Measurements from ENCODE around the gene XXYLT1. TPM values are rescaled to one million over a fixed set of nuclear protein-coding genes. Genes with fewer than 3 reads are reported as not detected.
A peak's percentile ranks its signal among the peaks of the same experiment; 100 is the strongest.

XXYLT1 gene
- total and polyA plus RNA-seq, 3 experiments from 2014 or later, result 7.9 to 10.5 (median 8.3) TPM

GRCh38 chr3:195271410-195272243 is 668 bp upstream of the XXYLT1 start:
- peak; percentile 81 to 88 (median 82) for DNase-seq
- Mint-ChIP-seq H3K36me3 (peaks cover 0 to 7% (median 0%) of the 10 kb centered on the region in 3 donors), H3K4me1 (peaks cover 19 to 25% (median 25%) of the 10 kb centered on the region in 3 donors), H3K9me3 (no peaks in the 10 kb centered on the region), H3K27ac (peak overlapping the region; percentile 51 to 95 (median 78)), H3K27me3 (no peaks in the 10 kb centered on the region), H3K4me3 (peak overlapping the region; percentile 85 to 95 (median 88))
- Histone ChIP-seq H3K4me1 (ENCODE audit: insufficient read depth, low read length) (peaks cover 18% of the 10 kb centered on the region), H3K36me3 (ENCODE audit: insufficient read depth, low read length) (no peaks in the 10 kb centered on the region), H3K27ac (ENCODE audit: low read depth, low read length) (peak overlapping the region; percentile 68), H3K4me3 (ENCODE audit: low read length) (peak overlapping the region; percentile 85), H3K9me3 (ENCODE audit: low read length) (no peaks in the 10 kb centered on the region), H3K27me3 (ENCODE audit: insufficient read depth, low read length, poor library complexity, severe bottlenecking) (no peaks in the 10 kb centered on the region)
- ChIA-PET CTCF (interaction anchor here (0.6 to 3.5 kb wide), 48 partner anchors 10 to 705 kb away, joined by 3 to 69 read pairs (median 5); partner anchors contain the start of genes ACAP2, LSG1, PPP1R2 and TNK2), POLR2A (interaction anchor here (0.7 to 2.0 kb wide), 7 partner anchors 12 to 599 kb away, joined by 3 to 10 read pairs (median 4); partner anchors contain the start of genes ACAP2, LSG1 and PPP1R2)

GRCh38 chr3:195270079-195270816 is 711 bp downstream of the XXYLT1 start:
- Histone ChIP-seq H3K4me1 (ENCODE audit: insufficient read depth, low read length) (peaks cover 18% of the 10 kb centered on the region), H3K36me3 (ENCODE audit: insufficient read depth, low read length) (no peaks in the 10 kb centered on the region), H3K9me3 (ENCODE audit: low read length) (no peaks in the 10 kb centered on the region), H3K4me3 (ENCODE audit: low read length) (peak overlapping the region; percentile 85), H3K27me3 (ENCODE audit: insufficient read depth, low read length, poor library complexity, severe bottlenecking) (no peaks in the 10 kb centered on the region), H3K27ac (ENCODE audit: low read depth, low read length) (peak overlapping the region; percentile 68)
- H3K4me3 Mint-ChIP-seq, result peak overlapping the region; percentile 84 to 96 (median 88)
- ChIA-PET POLR2A (interaction anchor here (0.5 to 2.0 kb wide), 7 partner anchors 84 to 583 kb away, joined by 3 to 9 read pairs (median 4); partner anchors contain the start of genes ACAP2 and PPP1R2), CTCF (interaction anchor here (0.6 to 3.5 kb wide), 28 partner anchors 8 to 638 kb away, joined by 3 to 69 read pairs (median 6); partner anchors contain the start of genes LSG1, PPP1R2 and TNK2)
- peak overlapping the region in 6 of 8 donors; percentile 50 to 90 (median 81) for H3K27ac Mint-ChIP-seq
- peaks cover 0 to 14% (median 0%) of the 10 kb centered on the region in 3 donors for H3K36me3 Mint-ChIP-seq
- no peaks in the 10 kb centered on the region for H3K27me3 Mint-ChIP-seq
- DNase-seq, result peak in 2 of 5 donors; percentile 14 to 22
- H3K4me1 Mint-ChIP-seq, result peaks cover 19 to 25% (median 25%) of the 10 kb centered on the region in 3 donors
- no peaks in the 10 kb centered on the region for H3K9me3 Mint-ChIP-seq

GRCh38 chr3:195269375-195270078 is 1.4 kb downstream of the XXYLT1 start:
- Mint-ChIP-seq H3K9me3 (no peaks in the 10 kb centered on the region), H3K27me3 (no peaks in the 10 kb centered on the region), H3K4me3 (peak overlapping the region; percentile 84 to 96 (median 88)), H3K27ac (peak overlapping the region; percentile 26 to 90 (median 77)), H3K36me3 (peaks cover 0 to 15% (median 0%) of the 10 kb centered on the region in 3 donors), H3K4me1 (peaks cover 19 to 25% (median 25%) of the 10 kb centered on the region in 3 donors)
- Histone ChIP-seq H3K27ac (ENCODE audit: low read depth, low read length) (peak overlapping the region; percentile 68), H3K36me3 (ENCODE audit: insufficient read depth, low read length) (no peaks in the 10 kb centered on the region), H3K4me1 (ENCODE audit: insufficient read depth, low read length) (peaks cover 18% of the 10 kb centered on the region), H3K4me3 (ENCODE audit: low read length) (peak overlapping the region; percentile 85), H3K9me3 (ENCODE audit: low read length) (no peaks in the 10 kb centered on the region), H3K27me3 (ENCODE audit: insufficient read depth, low read length, poor library complexity, severe bottlenecking) (no peaks in the 10 kb centered on the region)
- CTCF ChIA-PET, result interaction anchor here (0.8 to 3.5 kb wide), 13 partner anchors 8 to 600 kb away, joined by 3 to 69 read pairs (median 20); partner anchors contain the start of genes LSG1 and PPP1R2
- POLR2A ChIA-PET, result no interaction called here
- DNase-seq, result no peak

- CTCF ChIA-PET, result interaction anchor here (1.1 to 3.5 kb wide), 5 partner anchors 7 to 582 kb away, joined by 4 to 69 read pairs (median 8); no protein-coding TSS in a partner anchor
- H3K4me3 ChIP-seq (ENCODE audit: low read length), result no peak overlapping the region
- H3K4me3 Mint-ChIP-seq, result peak overlapping the region in 6 of 7 donors; percentile 13 to 96 (median 76)
Observed at GRCh38 chr3:195268576-195269309, 2.2 kb downstream of the XXYLT1 start.

GRCh38 chr3:195267096-195267495 is 3.9 kb downstream of the XXYLT1 start:
- Histone ChIP-seq H3K27ac (ENCODE audit: low read depth, low read length) (no peak overlapping the region), H3K9me3 (ENCODE audit: low read length) (no peaks in the 10 kb centered on the region), H3K4me3 (ENCODE audit: low read length) (no peak overlapping the region), H3K4me1 (ENCODE audit: insufficient read depth, low read length) (peaks cover 18% of the 10 kb centered on the region), H3K36me3 (ENCODE audit: insufficient read depth, low read length) (no peaks in the 10 kb centered on the region), H3K27me3 (ENCODE audit: insufficient read depth, low read length, poor library complexity, severe bottlenecking) (no peaks in the 10 kb centered on the region)
- H3K4me1 Mint-ChIP-seq, result peaks cover 19 to 24% (median 24%) of the 10 kb centered on the region in 3 donors
- no peak for DNase-seq
- CTCF ChIA-PET, result interaction anchor here (2.4 kb wide), 1 partner anchor 580 kb away, joined by 8 read pairs; no protein-coding TSS in a partner anchor
- POLR2A ChIA-PET, result no interaction called here
- no peaks in the 10 kb centered on the region for H3K27me3 Mint-ChIP-seq
- no peaks in the 10 kb centered on the region for H3K9me3 Mint-ChIP-seq
- H3K27ac Mint-ChIP-seq, result no peak overlapping the region
- H3K36me3 Mint-ChIP-seq, result peaks cover 0 to 15% (median 0%) of the 10 kb centered on the region in 3 donors
- peak overlapping the region in 1 of 7 donors; percentile 66 for H3K4me3 Mint-ChIP-seq

More at GRCh38 chr3:195268576-195269309, 2.2 kb downstream of the XXYLT1 start:
- H3K36me3 Mint-ChIP-seq, result peaks cover 0 to 15% (median 0%) of the 10 kb centered on the region in 3 donors
- DNase-seq, result no peak
- H3K27me3 Mint-ChIP-seq, result no peaks in the 10 kb centered on the region
- H3K36me3 ChIP-seq (ENCODE audit: insufficient read depth, low read length), result no peaks in the 10 kb centered on the region
- H3K9me3 ChIP-seq (ENCODE audit: low read length), result no peaks in the 10 kb centered on the region
- peak overlapping the region in 2 of 8 donors; percentile 26 to 90 for H3K27ac Mint-ChIP-seq
- no peaks in the 10 kb centered on the region for H3K27me3 ChIP-seq (ENCODE audit: insufficient read depth, low read length, poor library complexity, severe bottlenecking)
- no peaks in the 10 kb centered on the region for H3K9me3 Mint-ChIP-seq
- POLR2A ChIA-PET, result interaction anchor here (0.7 kb wide), 1 partner anchor 440 kb away, joined by 3 read pairs; no protein-coding TSS in a partner anchor
- H3K4me1 Mint-ChIP-seq, result peaks cover 19 to 25% (median 25%) of the 10 kb centered on the region in 3 donors
- H3K4me1 ChIP-seq (ENCODE audit: insufficient read depth, low read length), result peaks cover 18% of the 10 kb centered on the region
- H3K27ac ChIP-seq (ENCODE audit: low read depth, low read length), result no peak overlapping the region

GRCh38 chr3:195266428-195266827 is 4.5 kb downstream of the XXYLT1 start:
- CTCF ChIA-PET, result interaction anchor here (1.3 to 2.4 kb wide), 2 partner anchors 579 to 584 kb away, joined by 4 to 8 read pairs; no protein-coding TSS in a partner anchor
- H3K36me3 ChIP-seq (ENCODE audit: insufficient read depth, low read length), result no peaks in the 10 kb centered on the region
- Mint-ChIP-seq H3K4me1 (peaks cover 15 to 17% (median 17%) of the 10 kb centered on the region in 3 donors), H3K27me3 (no peaks in the 10 kb centered on the region), H3K9me3 (no peaks in the 10 kb centered on the region), H3K4me3 (peak overlapping the region in 1 of 7 donors; percentile 56), H3K27ac (no peak overlapping the region), H3K36me3 (peaks cover 0 to 13% (median 0%) of the 10 kb centered on the region in 3 donors)
- H3K27ac ChIP-seq (ENCODE audit: low read depth, low read length), result no peak overlapping the region
- DNase-seq, result no peak
- no peaks in the 10 kb centered on the region for H3K9me3 ChIP-seq (ENCODE audit: low read length)
- POLR2A ChIA-PET, result no interaction called here
- H3K4me3 ChIP-seq (ENCODE audit: low read length), result no peak overlapping the region
- H3K4me1 ChIP-seq (ENCODE audit: insufficient read depth, low read length), result peaks cover 13% of the 10 kb centered on the region
- no peaks in the 10 kb centered on the region for H3K27me3 ChIP-seq (ENCODE audit: insufficient read depth, low read length, poor library complexity, severe bottlenecking)
